PC-3 (cell line): ENCODE results near the gene PPIF. TPM values are rescaled to one million over a fixed set of nuclear protein-coding genes. Genes with fewer than 3 reads are reported as not detected.
A peak's percentile ranks its signal among the peaks of the same experiment; 100 is the strongest.

Experiments used
- ATAC-seq: fragments of 200-7000 bp; cut with Tn5 transposase; 2 replicates; pipeline ENCODE4 v1.9.1; 2020; ENCODE audit warnings: mild to moderate bottlenecking, moderate library complexity
- Bru-seq: library from RNA; stranded (reverse); fragments of 400-500 nt; gene quantifications from one replicate; lab custom pipeline; 2021; lab: Mats Ljungman, UMichigan
- BruChase-seq, 2 experiments: library from RNA; stranded (reverse); fragments of 400-500 nt; gene quantifications; one replicate each; lab custom pipeline; 2021; lab: Mats Ljungman, UMichigan
- BruUV-seq: library from RNA; stranded (reverse); fragments of 400-500 nt; replicated peaks from 2 replicates; lab custom pipeline; 2021; lab: Mats Ljungman, UMichigan
- CTCF ChIA-PET: fragments of 300-600 bp; sonication (Branson Sonifier 250); formaldehyde crosslinking; loops from one replicate; lab custom pipeline; 2022; ENCODE audit warnings: antibody characterized with exemption; lab: Charles Lee
- POLR2A ChIA-PET: fragments of 300-600 bp; sonication (Branson Sonifier 250); formaldehyde crosslinking; loops from one replicate; lab custom pipeline; 2022; ENCODE audit warnings: antibody characterized with exemption; ENCODE audit not compliant: unreplicated experiment; lab: Charles Lee
- DNase-seq: peaks from one replicate; pipeline ENCODE4 v3.0.0-alpha.2; 2015
- H2AFZ ChIP-seq: fragments of 300-600 bp; sonication (generic); 2 replicates; pipeline ENCODE4 v1.6.0; 2016; ENCODE audit warnings: antibody characterized with exemption, low read length
- H3F3A ChIP-seq: fragments of 300-600 bp; sonication (generic); one replicate; pipeline ENCODE4 v1.6.0; 2017; ENCODE audit warnings: antibody characterized with exemption, low read length, control low read depth, mild to moderate bottlenecking; ENCODE audit not compliant: unreplicated experiment
- H3K27ac ChIP-seq: fragments of 300-600 bp; sonication (generic); 2 replicates; pipeline ENCODE4 v1.5.1; 2016; ENCODE audit warnings: mild to moderate bottlenecking, low read length
- H3K27me3 ChIP-seq: fragments of 300-600 bp; sonication (generic); 2 replicates; pipeline ENCODE4 v1.6.1; 2016; ENCODE audit warnings: low read length, mixed read lengths
- H3K36me3 ChIP-seq: fragments of 300-600 bp; sonication (generic); 2 replicates; pipeline ENCODE4 v1.6.1; 2016; ENCODE audit warnings: low read depth, mixed run types, low read length, mixed read lengths
- H3K4me1 ChIP-seq: fragments of 300-600 bp; sonication (generic); 2 replicates; pipeline ENCODE4 v1.5.1; 2016; ENCODE audit warnings: low read length; ENCODE audit not compliant: insufficient read depth
- H3K4me2 ChIP-seq: fragments of 300-600 bp; sonication (generic); 2 replicates; pipeline ENCODE4 v1.6.0; 2016; ENCODE audit warnings: low read length
- H3K4me3 ChIP-seq: fragments of 300-600 bp; sonication (generic); 2 replicates; pipeline ENCODE4 v1.5.1; 2016; ENCODE audit warnings: mild to moderate bottlenecking, low read length, mixed read lengths
- H3K79me2 ChIP-seq: fragments of 300-600 bp; sonication (generic); 2 replicates; pipeline ENCODE4 v1.6.1; 2017; ENCODE audit warnings: low read length, mixed read lengths
- H3K9ac ChIP-seq: fragments of 300-600 bp; sonication (generic); 2 replicates; pipeline ENCODE4 v1.6.0; 2016; ENCODE audit warnings: mild to moderate bottlenecking, low read length
- H3K9me2 ChIP-seq: fragments of 300-600 bp; sonication (generic); replicated peaks from 2 replicates; pipeline ENCODE4 v1.6.1; 2016; ENCODE audit warnings: mixed run types, low read length, mixed read lengths
- H3K9me3 ChIP-seq: fragments of 300-600 bp; sonication (generic); 2 replicates; pipeline ENCODE4 v1.6.1; 2016; ENCODE audit warnings: low read length, mixed read lengths
- H4K20me1 ChIP-seq: fragments of 300-600 bp; sonication (generic); 2 replicates; pipeline ENCODE4 v1.6.1; 2016; ENCODE audit warnings: low read length, mixed read lengths
- EZH2 ChIP-seq: fragments of 300-600 bp; sonication (generic); IDR thresholded peaks from one replicate; pipeline ENCODE4 v1.6.1; 2017; ENCODE audit warnings: antibody characterized with exemption, mild to moderate bottlenecking, low read length; ENCODE audit not compliant: unreplicated experiment
- EZH2phosphoT487 ChIP-seq: fragments of 300-600 bp; sonication (generic); IDR thresholded peaks from 2 replicates; pipeline ENCODE4 v1.6.1; 2018; ENCODE audit warnings: mild to moderate bottlenecking, antibody characterized with exemption, low read length, borderline replicate concordance
- intact Hi-C: fragments of 100-400 bp; cut with micrococcal nuclease; formaldehyde crosslinking; loops from 2 replicates; pipeline ENCODE4 v1.9.0; 2023
- long read RNA-seq: library from polyadenylated mRNA; unstranded; transcript quantifications from one replicate; pipeline ENCODE4 v2.0.0, GENCODE V29; 2021; ENCODE audit not compliant: unreplicated experiment
- total RNA-seq: library from RNA; depleted of rRNA; stranded (reverse); fragments of >200 nt; gene quantifications from 2 replicates; pipeline ENCODE4 v1.2.3, GENCODE V29; 2014; rRNA removed
- TF ChIP-seq, protein P1 (sequence below): fragments of 300-600 bp; sonication (generic); conservative IDR thresholded peaks from 2 replicates; pipeline ENCODE4 v1.5.1; 2017; ENCODE audit warnings: antibody characterized with exemption, low read depth, mild to moderate bottlenecking, low read length

PPIF gene
- 381 and 472 TPM in 2 replicates for total RNA-seq
- Bru-seq, nascent RNA: percentile 98 among the genes with signal in this experiment
- percentile 99 among the genes with signal in this experiment for BruChase-seq, experiment 1, labeled RNA remaining after a 6-hour chase
- BruChase-seq, experiment 2, labeled RNA remaining after a 2-hour chase: percentile 99 among the genes with signal in this experiment
- long read RNA-seq, transcript PPIF-201 (6 exons, 2,190 nt): major isoform, 346 of 496 reads
- long read RNA-seq, transcript PPIF-202 (6 exons, 821 nt): minor isoform, 19 of 496 reads
- long read RNA-seq, partial matches to known transcripts: 40 of 496 reads
- long read RNA-seq, other reads (novel, unspliced or antisense): 87 of 496 reads

DNA sequence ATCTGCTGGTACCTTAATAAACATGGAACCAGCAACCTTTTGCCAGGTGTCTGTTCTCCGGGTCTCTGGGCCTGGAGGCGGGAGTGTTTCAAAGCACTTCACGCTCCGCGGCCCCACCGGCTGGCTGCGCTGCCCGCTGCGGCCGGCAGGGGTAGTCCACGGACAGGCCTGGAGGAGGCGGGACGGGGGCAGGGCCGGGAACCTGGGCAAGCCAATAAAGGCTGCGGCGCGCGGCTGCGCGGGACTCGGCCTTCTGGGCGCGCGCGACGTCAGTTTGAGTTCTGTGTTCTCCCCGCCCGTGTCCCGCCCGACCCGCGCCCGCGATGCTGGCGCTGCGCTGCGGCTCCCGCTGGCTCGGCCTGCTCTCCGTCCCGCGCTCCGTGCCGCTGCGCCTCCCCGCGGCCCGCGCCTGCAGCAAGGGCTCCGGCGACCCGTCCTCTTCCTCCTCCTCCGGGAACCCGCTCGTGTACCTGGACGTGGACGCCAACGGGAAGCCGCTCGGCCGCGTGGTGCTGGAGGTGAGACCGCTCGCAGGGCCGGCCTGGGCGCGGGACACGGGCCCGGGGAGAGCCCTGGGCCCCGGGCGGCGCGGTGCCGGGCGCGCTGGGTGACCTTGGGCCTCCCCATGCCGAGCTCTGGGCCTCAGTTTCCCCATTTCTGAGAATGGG is at the start of gene PPIF:
Gene PPIF (plus strand): TSS at position 244 of the 668 bp plus-strand sequence. CDS start 80 bp downstream, at position 324.
- CTCF ChIA-PET: interaction anchor here (0.6 to 1.9 kb wide), 6 partner anchors 11 to 814 kb away, joined by 3 to 15 read pairs (median 3); no protein-coding TSS in a partner anchor
- H3F3A ChIP-seq: no peaks in the 10 kb centered on the region
- H3K9me3 ChIP-seq: no peaks in the 10 kb centered on the region
- DNase-seq (peak; percentile 100), ATAC-seq (peak; percentile 90)
- peaks cover 49% of the 10 kb centered on the region for H3K79me2 ChIP-seq
- TF ChIP-seq, protein P1, sequence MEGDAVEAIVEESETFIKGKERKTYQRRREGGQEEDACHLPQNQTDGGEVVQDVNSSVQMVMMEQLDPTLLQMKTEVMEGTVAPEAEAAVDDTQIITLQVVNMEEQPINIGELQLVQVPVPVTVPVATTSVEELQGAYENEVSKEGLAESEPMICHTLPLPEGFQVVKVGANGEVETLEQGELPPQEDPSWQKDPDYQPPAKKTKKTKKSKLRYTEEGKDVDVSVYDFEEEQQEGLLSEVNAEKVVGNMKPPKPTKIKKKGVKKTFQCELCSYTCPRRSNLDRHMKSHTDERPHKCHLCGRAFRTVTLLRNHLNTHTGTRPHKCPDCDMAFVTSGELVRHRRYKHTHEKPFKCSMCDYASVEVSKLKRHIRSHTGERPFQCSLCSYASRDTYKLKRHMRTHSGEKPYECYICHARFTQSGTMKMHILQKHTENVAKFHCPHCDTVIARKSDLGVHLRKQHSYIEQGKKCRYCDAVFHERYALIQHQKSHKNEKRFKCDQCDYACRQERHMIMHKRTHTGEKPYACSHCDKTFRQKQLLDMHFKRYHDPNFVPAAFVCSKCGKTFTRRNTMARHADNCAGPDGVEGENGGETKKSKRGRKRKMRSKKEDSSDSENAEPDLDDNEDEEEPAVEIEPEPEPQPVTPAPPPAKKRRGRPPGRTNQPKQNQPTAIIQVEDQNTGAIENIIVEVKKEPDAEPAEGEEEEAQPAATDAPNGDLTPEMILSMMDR: peak; percentile 100
- TF ChIP-seq EZH2phosphoT487: no peak
- TF ChIP-seq EZH2: no peak
- peak within 1 kb of the TSS; percentile 82 for H3K4me2 ChIP-seq
- no peaks in the 10 kb centered on the region for H3K27me3 ChIP-seq
- H3K36me3 ChIP-seq: peaks cover 41% of the 10 kb centered on the region
- no TSS peak for BruUV-seq
- no peaks in the 10 kb centered on the region for H3K9me2 ChIP-seq
- peak within 1 kb of the TSS; percentile 69 for H3K27ac ChIP-seq
- intact Hi-C loops: loop anchor here (1.0 to 2.0 kb wide), 6 partner anchors 14 to 155 kb away; no protein-coding TSS in a partner anchor
- peak within 1 kb of the TSS; percentile 60 for H2AFZ ChIP-seq
- peak within 1 kb of the TSS; percentile 69 for H3K4me3 ChIP-seq
- peak within 1 kb of the TSS; percentile 87 for H3K9ac ChIP-seq
- H4K20me1 ChIP-seq: peaks cover 44% of the 10 kb centered on the region
- peaks cover 37% of the 10 kb centered on the region for H3K4me1 ChIP-seq
- POLR2A ChIA-PET: no interaction called here

DNA sequence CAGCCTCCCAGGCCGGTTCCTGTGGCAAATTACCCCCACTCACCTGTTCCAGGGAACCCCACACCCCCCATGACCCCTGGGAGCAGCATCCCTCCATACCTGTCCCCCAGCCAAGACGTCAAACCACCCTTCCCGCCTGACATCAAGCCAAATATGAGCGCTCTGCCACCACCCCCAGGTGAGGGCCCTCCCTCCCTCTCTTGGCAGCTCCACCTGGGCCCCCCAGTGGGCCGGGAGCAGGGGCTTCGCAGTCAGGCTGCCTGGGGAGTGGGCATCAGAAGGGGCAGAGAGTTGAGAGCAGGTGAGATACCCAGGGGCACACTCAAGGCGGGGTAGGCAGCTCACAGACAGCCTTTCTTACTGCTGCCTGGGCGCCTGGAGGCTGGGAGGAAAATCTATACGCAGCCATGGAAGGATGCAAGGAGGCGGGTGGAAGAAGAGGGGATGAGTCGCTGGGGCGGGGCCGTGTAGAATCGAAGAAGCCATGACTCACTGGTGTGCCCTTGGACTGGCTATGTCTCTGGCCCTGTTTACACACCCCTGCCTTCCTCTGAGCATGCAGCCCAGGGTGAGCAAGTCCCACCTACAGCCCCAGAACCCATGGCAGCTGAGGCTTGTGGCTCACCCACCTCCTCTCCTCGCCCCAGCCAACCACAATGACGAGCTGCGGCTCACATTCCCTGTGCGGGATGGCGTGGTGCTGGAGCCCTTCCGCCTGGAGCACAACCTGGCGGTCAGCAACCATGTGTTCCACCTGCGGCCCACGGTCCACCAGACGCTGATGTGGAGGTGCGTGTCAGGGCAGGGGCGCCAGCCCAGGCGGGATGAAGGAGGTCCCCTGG is 48.6 kb upstream of the PPIF start:
- Histone ChIP-seq H2AFZ (peak overlapping the region; percentile 4; the same call in 1 of the 2 replicates), H3K4me2 (peak overlapping the region; percentile 39), H3K4me3 (no peak overlapping the region), H4K20me1 (peaks cover 5% of the 10 kb centered on the region; the same call in 1 of the 2 replicates), H3K9me3 (no peaks in the 10 kb centered on the region), H3K27ac (peak overlapping the region; percentile 56), H3K9me2 (no peaks in the 10 kb centered on the region), H3K79me2 (no peaks in the 10 kb centered on the region), H3K27me3 (no peaks in the 10 kb centered on the region), H3K36me3 (peaks cover 61% of the 10 kb centered on the region), H3F3A (peaks cover 13% of the 10 kb centered on the region), H3K4me1 (peaks cover 44% of the 10 kb centered on the region), H3K9ac (peak overlapping the region; percentile 18; the same call in 1 of the 2 replicates)
- ChIA-PET CTCF (no interaction called here), POLR2A (no interaction called here)
- DNase-seq: peak; percentile 100
- no TSS peak for BruUV-seq
- TF ChIP-seq, protein P1: no peak
- no peak for TF ChIP-seq EZH2phosphoT487
- TF ChIP-seq EZH2: no peak
- ATAC-seq: peak; percentile 93
- intact Hi-C loops: loop anchor here (1.0 to 5.0 kb wide), 6 partner anchors 18 to 231 kb away; partner anchors contain the start of genes PPIF and ZMIZ1
